DND-41 (cell line): ENCODE measurements around the gene RAPGEF2.

Experiments
- CTCF ChIP-seq: IDR thresholded peaks from 2 replicates; pipeline ENCODE4 v1.5.1; 2012; ENCODE audit warnings: borderline replicate concordance, low read length, moderate library complexity, mild to moderate bottlenecking; ENCODE audit not compliant: poor library complexity, severe bottlenecking; ENCODE audit errors: extremely low read depth
- EZH2 ChIP-seq: IDR thresholded peaks from 3 replicates; pipeline ENCODE4 v1.6.1; 2012; ENCODE audit warnings: borderline replicate concordance, low read depth, mild to moderate bottlenecking, moderate library complexity, low read length, inconsistent platforms; ENCODE audit not compliant: severe bottlenecking

GRCh38 chr4:159370286-159370685 is 267.4 kb downstream of the RAPGEF2 start:
- no peak for TF ChIP-seq CTCF
- TF ChIP-seq EZH2 = no peak
